ENCODE data around the gene ATP13A3.

The ATP13A3 gene

DNA sequence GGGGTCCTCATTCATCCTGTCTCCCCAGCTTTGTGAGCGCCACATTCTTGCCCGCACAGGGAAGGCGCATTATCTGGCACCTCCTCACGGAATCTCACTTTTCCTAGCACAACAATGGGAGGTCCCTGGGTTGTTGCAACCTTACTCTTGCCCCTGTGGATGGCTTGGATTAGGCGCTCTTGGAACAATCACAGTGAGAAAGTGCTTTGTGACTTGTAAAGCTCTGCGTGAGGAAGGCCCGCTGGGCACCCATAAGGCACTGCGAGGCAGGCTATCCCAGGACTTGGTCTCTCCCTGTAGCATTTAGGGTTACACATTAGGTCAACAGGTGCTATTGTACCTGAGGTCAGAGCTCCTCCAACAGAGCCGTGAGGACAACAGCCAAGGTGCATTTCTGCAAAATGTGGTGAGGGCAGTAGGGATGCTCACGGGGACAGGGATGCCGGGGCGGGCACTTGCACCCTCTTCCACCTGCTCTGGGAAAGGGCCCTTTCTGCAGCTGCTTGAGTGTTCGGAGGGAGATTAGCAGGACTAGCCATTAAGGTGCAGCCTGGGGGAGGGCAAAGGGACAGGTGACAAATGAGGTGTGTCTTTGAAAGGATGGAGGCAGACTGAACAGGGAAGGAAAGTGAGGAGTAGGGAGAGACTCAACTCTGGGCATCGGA lies 103.4 kb downstream of the ATP13A3 start:
- H3K4me3 ChIP-seq (ENCODE audit: low read depth, low read length), result no peak overlapping the region
- DNase-seq (ENCODE audit: low read depth), result no peak
- TF ChIP-seq CTCF (IDR thresholded peaks at IDR 0.05; ENCODE audit: low read depth, low read length, missing control alignments), result no peak

DNA sequence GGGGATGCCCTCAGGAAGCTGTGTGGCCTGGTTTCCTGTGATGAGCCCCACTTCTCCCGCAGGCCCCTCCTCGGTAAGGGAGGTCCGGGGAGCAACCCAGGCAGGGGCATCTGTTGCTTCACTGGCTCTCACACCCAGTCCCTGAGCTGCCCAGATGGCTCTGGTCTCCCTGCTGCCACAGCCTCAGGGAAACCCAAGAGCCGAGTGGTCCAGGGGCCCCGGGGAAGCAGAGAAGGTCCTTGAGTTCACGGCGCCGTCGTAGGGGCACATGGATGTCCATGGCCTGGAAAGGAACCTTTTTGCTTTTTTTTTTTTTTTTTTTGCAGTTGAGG lies 103.9 kb downstream of the ATP13A3 start:
- no peak overlapping the region for H3K4me3 ChIP-seq (ENCODE audit: low read depth, low read length)
- DNase-seq (ENCODE audit: low read depth), result no peak
- no peak for TF ChIP-seq CTCF (IDR thresholded peaks at IDR 0.05; ENCODE audit: low read depth, low read length, missing control alignments)

- TF ChIP-seq CTCF (IDR thresholded peaks at IDR 0.05; ENCODE audit: low read depth, low read length, missing control alignments), result no peak
- no peak for DNase-seq (ENCODE audit: low read depth)
- no peak overlapping the region for H3K4me3 ChIP-seq (ENCODE audit: low read depth, low read length)
These were observed 104.5 kb downstream of the ATP13A3 start for GRCh38 chr3:194382196-194382891.

GRCh38 chr3:194381460-194381875 lies 105.3 kb downstream of the ATP13A3 start:
- TF ChIP-seq CTCF (IDR thresholded peaks at IDR 0.05; ENCODE audit: low read depth, low read length, missing control alignments), result no peak
- no peak overlapping the region for H3K4me3 ChIP-seq (ENCODE audit: low read depth, low read length)
- DNase-seq (ENCODE audit: low read depth), result no peak

GRCh38 chr3:194380326-194380725 lies 106.5 kb downstream of the ATP13A3 start:
- H3K4me3 ChIP-seq (ENCODE audit: low read depth, low read length), result no peak overlapping the region
- no peak for DNase-seq (ENCODE audit: low read depth)
- no peak for TF ChIP-seq CTCF (IDR thresholded peaks at IDR 0.05; ENCODE audit: low read depth, low read length, missing control alignments)

- H3K4me3 ChIP-seq (ENCODE audit: low read depth, low read length), result no peak overlapping the region
- DNase-seq (ENCODE audit: low read depth), result no peak
- no peak for TF ChIP-seq CTCF (IDR thresholded peaks at IDR 0.05; ENCODE audit: low read depth, low read length, missing control alignments)
These were observed 107.2 kb downstream of the ATP13A3 start for GRCh38 chr3:194379651-194380050.

GRCh38 chr3:194379231-194379630 lies 107.6 kb downstream of the ATP13A3 start:
- no peak for TF ChIP-seq CTCF (IDR thresholded peaks at IDR 0.05; ENCODE audit: low read depth, low read length, missing control alignments)
- DNase-seq (ENCODE audit: low read depth), result no peak
- no peak overlapping the region for H3K4me3 ChIP-seq (ENCODE audit: low read depth, low read length)

Data from GM12864 (cell line).